Muscle of arm (tissue), 12 donors: Measurements from ENCODE around the gene DNAJC13. TPM values are rescaled to one million over a fixed set of nuclear protein-coding genes. Genes with fewer than 3 reads are reported as not detected.

ENCODE experiments used
- polyA plus RNA-seq, 12 donors: library from polyadenylated mRNA; unstranded; fragments of 120-200 nt; gene quantifications; one replicate each; pipeline ENCODE4 v1.2.1, GENCODE V29; 2013; ENCODE audit not compliant: insufficient read length in 12 of 12

Gene DNAJC13
- polyA plus RNA-seq, 12 donors, result 27.6 to 42.8 (median 37.8) TPM; not detected in 1

Other genes starting within 250 kb of the DNAJC13 start
- 10 to 100 TPM in 1 of 12 donors, 1 to 10 TPM in 3, under 1 TPM in 6, not detected in 2; 0.28 to 19.2 (median 0.59) TPM for gene ACP3, start 100.1 kb upstream of the DNAJC13 start, polyA plus RNA-seq
- 10 to 100 TPM in 2 of 12 donors, 1 to 10 TPM in 6, under 1 TPM in 2, not detected in 2; 0.60 to 22.4 (median 1.3) TPM for gene ACKR4, start 179.8 kb downstream of the DNAJC13 start, polyA plus RNA-seq
- gene ACAD11, start 242.3 kb downstream of the DNAJC13 start, polyA plus RNA-seq, result 10 to 100 TPM in 8 of 12 donors, 1 to 10 TPM in 3, not detected in 1; 8.2 to 43.0 (median 13.3) TPM
- 10 to 100 TPM in 11 of 12 donors, not detected in 1; 21.3 to 49.0 (median 38.5) TPM for gene UBA5, start 242.8 kb downstream of the DNAJC13 start, polyA plus RNA-seq